HG03039 (cell line): ENCODE measurements around the gene MAU2.
A peak's percentile ranks its signal among the peaks of the same experiment; 100 is the strongest.
"Not testable (repeated sequence)": the region's sequence is repeated elsewhere in the genome, so short reads cannot be mapped to it uniquely, and the experiment has no call there.

Source experiments
- ATAC-seq: cut with Tn5 transposase; IDR thresholded peaks from one replicate; pipeline ENCODE4 v1.9.1; 2021; ENCODE audit warnings: mild to moderate bottlenecking, moderate library complexity; ENCODE audit not compliant: unreplicated experiment

MAU2 gene

GRCh38 chr19:19381007-19381926 lies 60.6 kb downstream of the MAU2 start:
- ATAC-seq, result no peak

- ATAC-seq, result no peak
These were observed 61.5 kb downstream of the MAU2 start for GRCh38 chr19:19382118-19382517.

- ATAC-seq, result no peak
These were observed 63.9 kb downstream of the MAU2 start for GRCh38 chr19:19384486-19384885.

- peak; percentile 92 for ATAC-seq
These were observed 64.7 kb downstream of the MAU2 start for GRCh38 chr19:19385131-19385895.

DNA sequence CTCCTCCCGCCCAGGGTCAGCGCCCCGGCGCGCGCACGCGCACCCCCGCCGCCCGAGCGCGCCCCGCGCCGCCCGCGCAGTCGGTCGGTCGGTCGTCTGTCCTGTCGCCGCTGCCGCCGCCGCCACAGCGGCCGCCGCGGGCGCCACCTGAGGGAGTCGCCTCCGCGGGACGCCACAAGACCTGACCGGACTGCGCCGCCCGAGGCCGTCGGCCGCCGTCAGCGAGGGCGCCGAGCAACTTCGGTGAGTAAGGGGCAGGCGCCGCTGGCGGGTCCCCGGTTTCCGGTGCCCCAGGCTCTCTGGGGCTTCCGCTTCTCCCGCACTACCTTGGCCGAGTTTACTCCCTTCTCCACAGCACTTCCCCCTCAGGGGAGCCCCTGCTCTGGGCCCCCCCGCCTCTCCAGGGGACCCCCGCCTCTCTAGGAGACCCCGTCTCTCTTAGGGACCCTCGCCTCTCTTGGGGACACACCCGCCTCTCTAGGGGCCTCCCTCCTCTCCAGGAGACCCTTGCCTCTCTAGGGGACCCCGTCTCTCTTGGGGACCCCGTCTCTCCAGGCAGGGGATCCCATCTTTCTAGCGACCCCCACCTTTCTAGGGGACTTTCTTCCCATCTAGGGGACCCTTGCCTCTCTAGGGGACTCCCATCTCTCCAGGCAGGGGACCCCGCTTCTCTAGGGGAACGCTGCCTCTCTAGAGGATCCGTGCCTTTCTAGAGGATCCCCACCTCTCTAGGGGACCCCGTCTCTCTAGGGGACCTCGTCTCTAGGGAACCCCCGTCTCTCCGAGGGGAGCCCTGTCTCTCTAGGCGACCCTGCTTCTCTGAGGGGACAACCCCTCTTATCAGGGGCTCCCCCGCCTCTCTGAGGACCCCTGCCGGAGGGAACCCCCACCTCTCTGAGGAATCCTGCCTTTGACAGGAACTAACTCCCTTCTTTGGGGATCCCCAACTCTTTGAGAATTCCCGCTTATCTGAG lies 65.6 kb downstream of the MAU2 start:
- no peak for ATAC-seq

DNA sequence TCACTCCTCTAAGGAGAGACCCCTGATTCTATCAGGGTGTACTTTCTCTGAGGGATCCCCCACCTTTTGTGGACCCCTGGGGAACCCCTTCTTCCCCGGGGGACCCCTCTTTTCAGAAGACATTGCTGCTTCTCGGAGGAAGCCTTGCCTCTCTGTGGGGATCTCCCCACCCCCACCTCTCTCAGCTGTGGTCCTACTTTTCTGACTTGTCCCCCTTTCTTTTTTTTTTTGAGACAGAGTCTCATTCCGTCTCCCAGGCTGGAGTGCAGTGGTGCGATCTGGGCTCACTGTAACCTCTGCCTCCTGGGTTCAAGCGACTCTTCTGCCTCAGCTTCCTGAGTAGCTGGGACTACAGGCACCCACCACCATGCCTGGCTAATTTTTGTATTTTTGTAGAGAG lies 66.5 kb downstream of the MAU2 start:
- no peak for ATAC-seq

DNA sequence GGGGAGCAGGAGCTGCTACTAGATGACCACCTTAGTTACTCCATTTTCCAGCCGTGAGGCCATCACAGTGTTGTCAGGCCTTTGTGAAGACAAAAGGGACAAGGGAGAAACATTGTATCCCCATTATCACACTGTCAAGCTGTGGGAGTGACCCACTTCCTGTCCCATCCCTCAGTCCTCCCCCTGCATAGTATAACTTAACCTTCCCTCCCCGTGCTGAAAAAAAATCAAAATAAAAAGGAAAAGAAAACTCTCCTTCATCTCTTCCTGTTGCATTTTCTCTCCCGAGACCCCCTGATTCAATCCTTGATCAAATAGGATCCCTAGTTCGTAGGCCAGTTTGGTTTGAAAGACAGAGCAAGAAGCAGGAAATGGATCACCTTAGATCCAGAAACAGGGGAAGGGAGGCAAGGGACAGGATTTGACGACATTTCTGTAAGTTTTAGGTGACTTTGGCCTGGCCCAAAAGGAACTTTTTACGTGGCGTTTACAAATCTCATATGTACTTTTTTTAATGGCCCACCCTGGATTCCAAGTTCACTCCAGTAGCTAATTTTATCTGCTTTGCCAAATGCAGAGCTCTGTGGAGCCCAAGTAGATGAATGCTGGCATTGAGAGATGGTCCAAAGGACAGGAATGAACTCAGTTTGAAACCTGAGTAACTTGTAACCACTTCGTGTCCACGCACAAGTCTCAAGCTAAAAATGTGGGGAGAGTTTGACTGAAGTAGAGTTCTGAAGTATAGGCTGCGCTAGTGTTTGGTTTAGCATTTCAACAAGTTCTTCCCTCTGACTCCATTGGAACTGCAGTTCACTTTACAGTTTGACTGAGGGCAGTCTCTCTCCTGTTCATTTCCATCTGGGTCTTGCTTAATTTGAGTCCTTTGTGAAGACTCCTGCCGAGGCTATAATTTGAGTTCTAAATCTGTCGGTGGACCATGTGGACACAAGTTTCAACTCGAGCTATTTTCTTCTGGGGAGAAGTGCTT lies 68.2 kb downstream of the MAU2 start:
- ATAC-seq, result no peak

- ATAC-seq, result not testable (repeated sequence)
These were observed 69.1 kb downstream of the MAU2 start for GRCh38 chr19:19389683-19390082.

DNA sequence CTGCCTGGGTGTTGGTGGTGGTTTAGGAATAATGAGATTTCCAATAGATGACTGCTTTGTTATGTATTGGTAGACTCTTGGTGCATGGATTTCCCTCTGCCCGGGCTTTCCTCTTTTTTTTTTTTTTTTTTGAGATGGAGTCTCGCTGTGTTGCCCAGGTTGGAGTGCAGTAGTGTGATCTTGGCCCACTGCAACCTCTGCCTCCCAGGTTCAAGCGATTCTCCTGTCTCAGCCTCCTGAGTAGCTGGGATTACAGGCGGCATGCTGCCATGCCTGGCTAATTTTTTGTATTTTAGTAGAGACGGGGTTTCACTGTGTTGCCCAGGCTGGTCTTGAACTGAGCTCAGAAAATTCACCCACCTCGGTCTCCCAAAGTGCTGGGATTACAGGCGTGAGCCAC lies 73.7 kb downstream of the MAU2 start:
- ATAC-seq, result not testable (repeated sequence)

DNA sequence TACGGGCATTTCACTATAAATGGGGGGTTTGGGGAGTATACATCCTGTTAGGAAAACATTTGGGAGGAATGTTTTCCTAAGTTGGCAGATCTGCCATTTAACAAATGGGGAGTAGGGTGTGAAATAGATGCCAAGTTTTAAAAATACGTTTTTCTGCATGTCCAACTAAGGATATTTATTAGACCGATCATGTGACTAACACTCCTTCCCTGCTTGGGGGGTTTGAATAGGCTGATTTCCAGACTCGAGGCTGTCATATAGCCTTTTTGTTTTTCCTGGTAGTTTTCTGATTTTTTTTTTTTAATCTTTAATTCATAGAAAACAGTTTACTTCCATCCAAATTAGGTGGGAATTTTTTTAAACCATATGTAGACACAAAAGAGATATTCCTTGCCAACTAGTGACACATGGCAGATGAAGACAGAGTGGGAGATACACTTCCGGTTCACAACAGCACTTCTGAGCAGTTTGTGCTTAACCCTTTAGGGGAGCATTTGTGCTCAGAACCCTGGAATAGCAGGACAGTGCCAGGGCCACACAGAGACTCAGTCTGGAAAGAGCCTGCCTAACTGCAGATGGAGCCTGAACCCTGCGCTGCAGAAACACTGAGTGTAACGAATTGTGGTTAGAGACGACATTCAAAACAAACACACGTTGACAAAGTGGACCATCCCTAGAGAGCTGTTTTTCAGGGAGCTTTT lies 79.3 kb downstream of the MAU2 start:
- no peak for ATAC-seq

DNA sequence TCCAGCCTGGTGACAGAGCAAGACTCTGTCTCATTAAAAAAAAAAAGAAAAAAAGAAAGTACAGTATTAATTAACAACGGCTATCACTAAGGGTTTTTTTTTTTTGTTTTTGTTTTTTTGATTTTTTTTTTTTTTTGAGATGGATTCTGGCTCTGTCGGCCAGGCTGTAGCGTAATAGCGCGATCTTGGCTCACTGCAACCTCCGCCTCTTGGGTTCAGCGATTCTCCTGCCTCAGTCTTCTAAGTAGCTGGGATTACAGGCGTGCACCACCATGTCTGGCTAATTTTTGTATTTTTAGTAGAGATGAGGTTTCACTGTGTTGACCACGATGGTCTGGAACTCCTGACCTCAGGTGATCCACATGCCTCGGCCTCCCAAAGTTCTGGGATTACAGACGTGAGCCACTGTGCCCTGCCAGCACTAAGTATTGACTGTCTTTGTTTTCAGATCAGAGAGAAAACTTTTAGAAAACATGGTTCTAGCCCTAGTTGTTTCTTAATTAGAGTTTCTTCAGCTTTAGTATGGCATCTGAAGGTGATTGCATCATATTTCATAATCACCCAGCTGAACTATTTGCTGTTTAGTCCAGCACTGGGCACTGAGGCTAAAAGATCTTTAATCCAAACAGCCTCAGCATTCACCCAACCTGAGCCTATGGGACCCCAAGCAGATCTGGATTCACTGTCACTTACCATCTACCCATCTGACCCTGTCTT lies 82.2 kb downstream of the MAU2 start:
- ATAC-seq, result no peak

GRCh38 chr19:19403373-19403901 lies 82.8 kb downstream of the MAU2 start:
- ATAC-seq, result no peak

- ATAC-seq, result peak; percentile 65
These were observed 84.5 kb downstream of the MAU2 start, which contains the start of gene GATAD2A for GRCh38 chr19:19404879-19405860. GATAD2A (plus strand) TSS chr19:19405675; CDS start chr19:19465346, 59,671 bp downstream.

DNA sequence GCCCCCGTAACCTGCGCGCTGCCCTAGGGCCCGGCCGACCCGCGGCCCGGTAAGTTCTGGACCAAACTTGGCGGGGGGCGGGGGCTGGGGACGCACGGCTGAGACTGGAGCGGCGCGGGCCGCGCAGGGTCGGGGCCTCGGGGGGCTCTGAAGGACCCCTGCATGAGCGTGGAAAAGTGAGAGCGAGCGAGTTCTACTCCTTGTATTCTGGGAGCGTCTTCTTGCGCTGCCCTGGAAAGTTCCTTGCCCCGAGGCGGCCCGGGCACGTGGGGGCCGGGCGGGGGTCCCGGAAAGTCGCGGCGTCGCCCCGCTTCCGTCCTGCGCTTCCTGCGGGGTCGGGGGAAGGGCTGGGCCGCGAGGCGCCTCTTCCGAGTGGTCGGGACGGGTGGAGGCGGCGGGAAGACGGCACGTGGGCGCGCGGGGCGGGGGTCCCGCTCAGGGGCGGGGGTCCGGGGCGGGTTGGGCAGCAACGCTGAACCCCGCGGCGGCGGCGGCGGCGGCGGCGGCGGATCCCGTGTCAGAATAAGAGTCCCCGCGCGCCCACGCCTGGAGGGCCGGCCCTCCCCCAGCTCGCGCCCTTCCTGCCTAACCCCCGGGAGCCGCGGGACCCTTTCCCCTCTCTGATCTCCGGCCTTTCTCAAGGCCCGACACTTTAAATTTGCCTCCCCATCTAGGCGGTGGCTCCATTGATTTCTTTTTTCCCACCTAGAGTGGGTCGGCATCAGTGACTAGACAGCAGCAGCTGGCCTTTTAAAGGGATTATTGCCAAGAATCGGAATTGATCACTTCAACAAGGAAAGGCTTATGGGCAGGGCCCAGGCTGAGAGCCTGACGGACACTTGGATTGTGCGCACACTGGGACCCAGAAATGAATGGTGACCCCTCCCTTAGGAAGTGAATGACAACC lies 85.6 kb downstream of the MAU2 start:
- peak; percentile 27 for ATAC-seq

- no peak for ATAC-seq
These were observed 86.4 kb downstream of the MAU2 start for GRCh38 chr19:19406878-19407632.
